GM10248 (cell line): Measurements from ENCODE around the gene HPS6.

Experiments used
- CTCF ChIA-PET: fragments of 300-600 bp; sonication (Branson Sonifier 250); formaldehyde crosslinking; extraction: SDS; loops from one replicate; lab custom pipeline; 2021; ENCODE audit warnings: antibody characterized with exemption; lab: Yijun Ruan, JAX
- POLR2A ChIA-PET: fragments of 350-650 bp; sonication (Branson Sonifier 250); formaldehyde crosslinking; extraction: SDS; loops from one replicate; lab custom pipeline; 2020; ENCODE audit warnings: antibody characterized with exemption; lab: Yijun Ruan, JAX
- DNase-seq: peaks from one replicate; pipeline ENCODE4 v3.0.0; 2012; ENCODE audit errors: extremely low spot score
- TF ChIP-seq, protein P1 (sequence below): IDR thresholded peaks from 2 replicates; pipeline ENCODE4 v1.5.1; 2012; ENCODE audit warnings: mild to moderate bottlenecking, low read depth; ENCODE audit errors: extremely low read depth, missing control alignments, control extremely low read depth

Gene HPS6

DNA sequence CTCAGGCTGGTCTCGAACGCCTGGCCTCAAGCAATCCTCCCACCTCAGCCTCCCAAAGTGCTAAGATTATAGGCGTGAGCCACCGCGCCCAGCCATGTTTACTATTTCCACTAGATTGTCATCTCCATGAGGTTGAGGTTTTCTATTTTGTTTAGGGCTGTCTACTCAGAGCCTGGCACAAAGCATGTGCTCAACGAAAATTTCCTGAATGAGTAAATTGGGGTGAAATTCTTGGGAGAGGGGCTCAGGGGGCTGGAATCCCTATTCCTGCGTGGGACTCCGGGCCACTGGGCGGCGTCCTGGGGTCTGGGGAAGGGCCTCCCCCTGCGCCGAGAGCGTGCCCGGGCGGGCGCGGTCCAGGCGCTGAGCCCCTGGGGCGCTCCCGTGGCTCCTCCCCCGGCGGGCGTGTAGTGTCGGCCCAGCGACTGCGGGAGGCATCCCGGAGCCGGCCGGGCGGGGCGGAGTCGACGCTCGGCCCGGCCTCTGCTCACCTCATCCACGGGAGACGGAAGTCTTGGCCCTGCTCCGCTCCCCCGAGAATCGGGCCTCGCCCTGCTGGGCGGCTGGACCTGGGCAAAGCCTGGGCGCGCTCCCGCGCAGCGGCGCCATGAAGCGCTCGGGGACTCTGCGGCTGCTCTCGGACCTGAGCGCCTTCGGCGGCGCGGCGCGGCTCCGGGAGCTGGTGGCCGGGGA, at the start of gene HPS6:
TSS of gene HPS6 (plus strand) at position 482 of the 693 bp plus-strand sequence. CDS start at position 608, 126 bp downstream.
- CTCF ChIA-PET = interaction anchor here (0.9 to 14.4 kb wide), 7 partner anchors 8 to 461 kb away, joined by 3 to 484 read pairs (median 4); partner anchors contain the start of genes ARMH3 and KCNIP2

DNA sequence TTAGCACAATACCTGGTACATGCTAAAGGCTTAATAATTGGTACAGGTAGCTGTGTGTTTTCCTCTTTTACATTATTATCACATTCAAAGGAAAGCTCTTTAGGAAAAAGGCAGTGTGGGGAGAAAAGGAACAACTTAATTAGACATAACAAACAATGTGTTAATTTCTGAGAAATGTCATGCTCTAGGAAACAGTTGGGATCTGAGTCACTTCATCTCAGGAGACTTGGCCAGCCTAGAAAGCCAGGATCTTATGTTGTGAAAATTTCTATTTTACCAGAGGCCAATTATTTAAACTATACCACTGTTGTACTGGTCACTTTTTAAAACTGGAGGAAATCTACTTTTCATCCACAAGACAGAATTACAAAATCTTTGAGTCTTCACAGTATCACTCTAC, 48.7 kb upstream of the HPS6 start:
- CTCF ChIA-PET = interaction anchor here (1.2 to 21.1 kb wide), 6 partner anchors 7 to 174 kb away, joined by 3 to 831 read pairs (median 18); partner anchors contain the start of gene KCNIP2
- POLR2A ChIA-PET = no interaction called here
- no peak for DNase-seq

More for the DNA sequence above, at the start of gene HPS6:
- peak; percentile 98 for DNase-seq
- TF ChIP-seq, protein P1, sequence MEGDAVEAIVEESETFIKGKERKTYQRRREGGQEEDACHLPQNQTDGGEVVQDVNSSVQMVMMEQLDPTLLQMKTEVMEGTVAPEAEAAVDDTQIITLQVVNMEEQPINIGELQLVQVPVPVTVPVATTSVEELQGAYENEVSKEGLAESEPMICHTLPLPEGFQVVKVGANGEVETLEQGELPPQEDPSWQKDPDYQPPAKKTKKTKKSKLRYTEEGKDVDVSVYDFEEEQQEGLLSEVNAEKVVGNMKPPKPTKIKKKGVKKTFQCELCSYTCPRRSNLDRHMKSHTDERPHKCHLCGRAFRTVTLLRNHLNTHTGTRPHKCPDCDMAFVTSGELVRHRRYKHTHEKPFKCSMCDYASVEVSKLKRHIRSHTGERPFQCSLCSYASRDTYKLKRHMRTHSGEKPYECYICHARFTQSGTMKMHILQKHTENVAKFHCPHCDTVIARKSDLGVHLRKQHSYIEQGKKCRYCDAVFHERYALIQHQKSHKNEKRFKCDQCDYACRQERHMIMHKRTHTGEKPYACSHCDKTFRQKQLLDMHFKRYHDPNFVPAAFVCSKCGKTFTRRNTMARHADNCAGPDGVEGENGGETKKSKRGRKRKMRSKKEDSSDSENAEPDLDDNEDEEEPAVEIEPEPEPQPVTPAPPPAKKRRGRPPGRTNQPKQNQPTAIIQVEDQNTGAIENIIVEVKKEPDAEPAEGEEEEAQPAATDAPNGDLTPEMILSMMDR = peak; percentile 9
- POLR2A ChIA-PET = interaction anchor here (0.6 kb wide), 1 partner anchor 9 kb away, joined by 4 read pairs; no protein-coding TSS in a partner anchor

DNA sequence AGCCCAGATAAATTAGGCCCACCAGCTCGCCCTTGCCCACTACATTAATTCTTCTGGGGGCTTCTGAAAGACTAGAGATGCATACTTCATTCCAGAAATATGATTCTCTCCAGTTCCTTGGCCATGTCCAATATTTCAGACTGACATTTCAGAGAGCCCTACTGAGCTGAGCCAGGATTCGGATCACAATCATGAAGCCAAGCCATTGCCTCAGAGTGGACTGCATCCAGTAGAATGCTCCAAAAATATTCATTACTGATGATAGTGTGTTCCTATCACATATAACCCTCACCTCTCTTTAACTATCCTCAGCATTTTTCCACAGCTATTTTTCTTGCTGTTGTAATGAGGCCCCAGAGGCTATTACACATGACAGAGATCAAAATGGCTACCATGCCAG, 47.9 kb upstream of the HPS6 start:
- TF ChIP-seq, protein P1 = no peak
- no peak for DNase-seq
- POLR2A ChIA-PET = no interaction called here
- CTCF ChIA-PET = interaction anchor here (0.8 to 21.1 kb wide), 5 partner anchors 8 to 175 kb away, joined by 3 to 831 read pairs (median 30); partner anchors contain the start of genes ARMH3 and KCNIP2

More for the DNA sequence above, 48.7 kb upstream of the HPS6 start:
- TF ChIP-seq, protein P1 = no peak

DNA sequence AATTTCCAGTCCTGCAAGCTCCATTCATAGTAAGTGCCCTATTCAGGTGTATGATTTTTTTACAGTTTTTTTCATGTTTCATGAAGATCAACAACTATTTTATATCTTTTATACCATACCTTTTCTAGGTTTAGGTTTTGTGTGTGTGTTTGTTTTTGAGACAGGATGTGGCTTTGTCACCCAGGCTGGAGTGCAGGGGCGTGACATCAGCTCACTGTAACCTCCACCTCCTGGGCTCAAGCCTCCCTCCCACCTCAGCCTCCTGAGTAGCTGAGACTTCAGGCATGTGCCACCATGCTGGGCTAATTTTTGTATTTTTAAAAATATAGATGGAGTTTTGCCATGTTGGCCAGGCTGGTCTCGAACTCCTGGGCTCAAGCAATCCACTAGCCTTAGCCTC, 44.2 kb upstream of the HPS6 start:
- TF ChIP-seq, protein P1 = no peak
- CTCF ChIA-PET = interaction anchor here (0.8 to 21.1 kb wide), 6 partner anchors 8 to 179 kb away, joined by 3 to 831 read pairs (median 4); partner anchors contain the start of gene KCNIP2
- POLR2A ChIA-PET = no interaction called here
- no peak for DNase-seq

DNA sequence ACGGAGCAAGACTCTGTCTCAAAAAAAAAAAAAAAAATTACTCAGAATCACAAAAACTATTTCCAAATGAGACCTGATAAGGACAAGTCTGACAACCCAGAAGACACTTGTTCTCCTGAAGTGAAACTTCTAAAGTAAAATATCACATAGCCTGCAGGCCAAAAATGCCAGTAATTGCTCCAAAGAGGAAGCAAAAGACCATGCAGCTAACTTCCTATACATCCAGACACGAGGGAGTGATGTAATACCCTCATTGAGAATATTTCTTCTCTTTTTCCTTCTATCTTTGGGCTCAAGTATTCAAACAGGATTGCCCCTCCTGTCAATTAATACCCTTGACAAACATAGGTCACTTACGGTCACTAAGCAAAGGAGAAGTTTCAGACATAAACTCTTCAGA, 40.4 kb upstream of the HPS6 start:
- TF ChIP-seq, protein P1 = no peak
- ChIA-PET POLR2A (no interaction called here), CTCF (interaction anchor here (1.8 kb wide), 1 partner anchor 13 kb away, joined by 4 read pairs; no protein-coding TSS in a partner anchor)
- no peak for DNase-seq

DNA sequence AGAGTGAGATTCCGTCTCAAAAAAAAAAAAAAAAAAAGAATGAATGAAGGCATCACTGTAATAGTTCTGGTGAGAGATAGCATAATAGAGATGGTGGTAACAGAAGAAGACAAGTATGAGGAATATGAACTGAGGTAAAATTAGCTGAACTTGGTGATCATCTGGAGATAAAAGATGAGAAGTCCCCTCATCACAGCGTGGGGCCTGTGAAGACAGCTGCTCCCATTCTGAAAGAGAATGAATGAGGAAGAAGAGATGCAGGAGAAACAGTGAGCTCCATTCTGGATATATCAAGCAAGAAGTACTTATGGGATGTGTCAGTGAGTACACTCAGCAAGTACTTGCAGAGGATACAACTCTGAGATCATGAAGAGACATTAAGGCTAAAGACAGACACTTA, 37.9 kb upstream of the HPS6 start:
- POLR2A ChIA-PET = interaction anchor here (0.6 kb wide), 1 partner anchor 188 kb away, joined by 6 read pairs; no protein-coding TSS in a partner anchor
- TF ChIP-seq, protein P1 = no peak
- CTCF ChIA-PET = interaction anchor here (0.8 to 1.2 kb wide), 4 partner anchors 10 to 186 kb away, joined by 3 to 4 read pairs (median 3); no protein-coding TSS in a partner anchor
- DNase-seq = no peak
